A549 (cell line): ENCODE results near the gene TMEM266. TPM values are rescaled to one million over a fixed set of nuclear protein-coding genes. Genes with fewer than 3 reads are reported as not detected.

Source experiments
- ATAC-seq, 2 experiments: fragments of 200-7000 bp in 1 of 2; fragments of >200 bp in 1 of 2; cut with Nextera tagmentation in 1 of 2; cut with Tn5 transposase in 1 of 2; 3 replicates each; pipeline versions ENCODE4 v1.8.0 to v1.9.1; 2018 to 2020; ENCODE audit warnings: mild to moderate bottlenecking in 1 of 2, moderate library complexity in 1 of 2
- CTCF ChIA-PET: fragments of 300-600 bp; sonication (Branson Sonifier 250); formaldehyde crosslinking; extraction: SDS; loops from one replicate; lab custom pipeline; 2021; ENCODE audit warnings: antibody characterized with exemption, inconsistent platforms; lab: Yijun Ruan, JAX
- POLR2A ChIA-PET: fragments of 350-600 bp; formaldehyde crosslinking; extraction: SDS; loops from one replicate; lab custom pipeline; 2021; ENCODE audit warnings: antibody characterized with exemption, inconsistent platforms; lab: Yijun Ruan, JAX
- DNase-seq, 2 experiments: peaks; one replicate each; pipeline versions ENCODE4 v3.0.0 to v3.0.0-alpha.2; 2011 to 2016; ENCODE audit warnings: low read depth in 1 of 2, low spot score in 1 of 2
- FAIRE-seq: peaks from 2 replicates; lab custom pipeline; 2011; peaks lifted over from hg19 to GRCh38; lab: Jason Lieb, UNC
- H3K27ac ChIP-seq, 2 experiments: fragments of >200 bp; sonication (Bioruptor Twin); formaldehyde crosslinking; 3 replicates each; pipeline ENCODE4 v1.5.1; 2016 to 2017
- H3K4me1 ChIP-seq: fragments of >200 bp; sonication (Bioruptor Twin); formaldehyde crosslinking; 3 replicates; pipeline ENCODE4 v1.6.1; 2016
- H3K4me2 ChIP-seq: fragments of >200 bp; sonication (Bioruptor Twin); formaldehyde crosslinking; 3 replicates; pipeline ENCODE4 v1.6.1; 2016
- H3K4me3 ChIP-seq: fragments of >200 bp; sonication (Bioruptor Twin); formaldehyde crosslinking; 3 replicates; pipeline ENCODE4 v1.5.1; 2016
- H3K9me3 ChIP-seq: fragments of >200 bp; sonication (Bioruptor Twin); formaldehyde crosslinking; 3 replicates; pipeline ENCODE4 v1.6.1; 2016
- ATOH8 ChIP-seq: fragments of 250-450 bp; sonication (Bioruptor Pico); IDR thresholded peaks from 2 replicates; pipeline ENCODE4 v1.5.0; 2020; ENCODE audit warnings: low read depth, mild to moderate bottlenecking, moderate library complexity
- CHD2 ChIP-seq: fragments of 150-350 bp; IDR thresholded peaks from 2 replicates; pipeline ENCODE4 v1.6.1; 2014; ENCODE audit warnings: low read length; ENCODE audit not compliant: partially characterized antibody
- CHD4 ChIP-seq: fragments of 200-600 bp; sonication (generic); IDR thresholded peaks from 2 replicates; pipeline ENCODE4 v1.6.1; 2016; ENCODE audit warnings: antibody characterized with exemption, mild to moderate bottlenecking, borderline replicate concordance
- CTCF ChIP-seq: fragments of >200 bp; sonication (Bioruptor Twin); formaldehyde crosslinking; IDR thresholded peaks from 3 replicates; pipeline ENCODE4 v1.5.1; 2016
- ESRRA ChIP-seq: fragments of 150-350 bp; IDR thresholded peaks from 2 replicates; pipeline ENCODE4 v1.6.1; 2014; ENCODE audit warnings: mild to moderate bottlenecking, low read length, borderline replicate concordance
- FOSL2 ChIP-seq, 2 experiments: fragments of 450-650 bp in 1 of 2; fragments of >200 bp in 1 of 2; sonication (Bioruptor Twin) in 1 of 2; formaldehyde crosslinking; IDR thresholded peaks; 2 replicates each; pipeline versions ENCODE4 v1.5.0 to v1.6.1; 2016 to 2020; ENCODE audit warnings: mild to moderate bottlenecking in 1 of 2, moderate library complexity in 1 of 2
- FOXS1 ChIP-seq: fragments of 250-450 bp; sonication (Bioruptor Pico); IDR thresholded peaks from 2 replicates; pipeline ENCODE4 v1.5.0; 2020; ENCODE audit warnings: mild to moderate bottlenecking, moderate library complexity
- GATA3 ChIP-seq: IDR thresholded peaks from 2 replicates; pipeline ENCODE4 v1.6.1; 2012; ENCODE audit warnings: borderline replicate concordance
- HES2 ChIP-seq: fragments of >200 bp; sonication (Bioruptor Twin); formaldehyde crosslinking; IDR thresholded peaks from 2 replicates; pipeline ENCODE4 v1.6.1; 2016
- HMGXB4 ChIP-seq: fragments of 250-450 bp; sonication (Bioruptor Pico); IDR thresholded peaks from 2 replicates; pipeline ENCODE4 v1.5.0; 2021; ENCODE audit warnings: mild to moderate bottlenecking, moderate library complexity, borderline replicate concordance
- KDM1A ChIP-seq: fragments of 200-600 bp; sonication (generic); IDR thresholded peaks from 2 replicates; pipeline ENCODE4 v1.6.1; 2016; ENCODE audit warnings: low read depth, mild to moderate bottlenecking
- KDM5A ChIP-seq: fragments of 200-600 bp; sonication (generic); IDR thresholded peaks from 2 replicates; pipeline ENCODE4 v1.6.1; 2016; ENCODE audit warnings: antibody characterized with exemption, mild to moderate bottlenecking
- MAFK ChIP-seq: fragments of 450-650 bp; IDR thresholded peaks from 2 replicates; pipeline ENCODE4 v1.6.1; 2014; ENCODE audit not compliant: partially characterized antibody
- NR3C1 ChIP-seq: fragments of >200 bp; sonication (Bioruptor Twin); formaldehyde crosslinking; IDR thresholded peaks from 3 replicates; pipeline ENCODE4 v1.6.1; 2017
- POLR2AphosphoS2 ChIP-seq: conservative IDR thresholded peaks from 2 replicates; pipeline ENCODE4 v1.6.1; 2012; ENCODE audit warnings: low read length, improper control_type of control experiment, inconsistent platforms
- RAD21 ChIP-seq, 2 experiments: fragments of >200 bp in 1 of 2; sonication (Bioruptor Twin) in 1 of 2; formaldehyde crosslinking in 1 of 2; IDR thresholded peaks in 1 of 2; conservative IDR thresholded peaks in 1 of 2; 2 replicates in 1 of 2; 3 replicates in 1 of 2; pipeline ENCODE4 v1.6.1; 2012 to 2018; ENCODE audit warnings: inconsistent platforms in 1 of 2
- REST ChIP-seq: fragments of 200-600 bp; sonication (generic); IDR thresholded peaks from 2 replicates; pipeline ENCODE4 v1.6.1; 2016; ENCODE audit warnings: antibody characterized with exemption, mild to moderate bottlenecking, moderate library complexity
- RFX5 ChIP-seq: fragments of 450-650 bp; IDR thresholded peaks from 2 replicates; pipeline ENCODE4 v1.7.1; 2014; ENCODE audit warnings: antibody characterized with exemption, mild to moderate bottlenecking, moderate library complexity
- SMC3 ChIP-seq: fragments of >200 bp; sonication (Bioruptor Twin); formaldehyde crosslinking; IDR thresholded peaks from 3 replicates; pipeline ENCODE4 v1.6.1; 2018; ENCODE audit warnings: inconsistent platforms
- SREBF2 ChIP-seq: fragments of 450-650 bp; IDR thresholded peaks from 2 replicates; pipeline ENCODE4 v1.6.1; 2014; ENCODE audit warnings: mild to moderate bottlenecking, moderate library complexity
- TP53 ChIP-seq: fragments of 250-450 bp; sonication (Bioruptor Pico); IDR thresholded peaks from 2 replicates; pipeline ENCODE4 v1.5.0; 2021; ENCODE audit warnings: mild to moderate bottlenecking, moderate library complexity
- ZC3H11A ChIP-seq: fragments of 450-650 bp; IDR thresholded peaks from 2 replicates; pipeline ENCODE4 v1.6.1; 2014; ENCODE audit warnings: antibody characterized with exemption, mild to moderate bottlenecking
- ZSCAN20 ChIP-seq: fragments of 250-450 bp; sonication (Bioruptor Pico); IDR thresholded peaks from 2 replicates; pipeline ENCODE4 v1.8.0; 2022; ENCODE audit warnings: mild to moderate bottlenecking, moderate library complexity
- WGBS: methylation state at CpG from one replicate; pipeline ENCODE4 v1.1.6; 2017; ENCODE audit errors: missing lambda C conversion rate; 5-methylcytosine and 5-hydroxymethylcytosine counted together
- polyA plus RNA-seq, 4 experiments: library from polyadenylated mRNA; depleted of rRNA in 3 of 4; stranded (reverse); fragments of >200 nt; fragmentation: RNase III in 1 of 4; extraction: RNeasy Plus Mini Kit Qiagen cat#74134 plus additional on column Dnase treatment in 1 of 4; gene quantifications; 2 replicates in 3 of 4; 3 replicates in 1 of 4; pipeline ENCODE4 v1.2.3, GENCODE V29; 2011 to 2017

TMEM266 gene
- polyA plus RNA-seq, 2 of the 4 experiments (the other 2 are of a cell fraction) = 0.06 to 0.08 TPM

- DNase-seq (peak; percentile 72 to 88), FAIRE-seq (peak; percentile 68)
- no peaks in the 10 kb centered on the region for H3K9me3 ChIP-seq
- peak; percentile 82 for TF ChIP-seq CTCF
- TF ChIP-seq SMC3 = peak; percentile 69
- TF ChIP-seq RAD21 (conservative IDR thresholded peaks at IDR 0.05 in 1 of 2, IDR thresholded peaks at IDR 0.05 in 1 of 2) = peak; percentile 72 to 78
- TF ChIP-seq FOSL2 (IDR thresholded peaks at IDR 0.05) = no peak
- TF ChIP-seq FOSL2 (CRISPR knock-in tag; IDR thresholded peaks at IDR 0.05) = 0 out of 2 replicates have a peak, but pooled peaks have one; percentile 25
- TF ChIP-seq NR3C1 = no peak
- TF ChIP-seq MAFK = peak; percentile 28
- TF ChIP-seq KDM1A = no peak
- TF ChIP-seq, all 56 proteins: peak for 5
- ChIA-PET CTCF (interaction anchor here (0.6 to 21.8 kb wide), 29 partner anchors 13 to 715 kb away, joined by 3 to 448 read pairs (median 4); partner anchors contain the start of gene TMEM266), POLR2A (no interaction called here)
- Histone ChIP-seq H3K27ac (peak overlapping the region; percentile 6 to 10; a peak in 1 of 6 replicates), H3K4me2 (peak overlapping the region; percentile 34; the same call in 2 of the 3 replicates), H3K4me1 (0 out of 3 replicates have a peak, but pooled peaks cover 3% of the 10 kb centered on the region), H3K4me3 (no peak overlapping the region)
- WGBS = 10% methylated on average over 9 of the region's 9 CpGs
- ATAC-seq = peak; percentile 73 to 92; a peak in 4 of 6 replicates
These were observed 91.3 kb downstream of the TMEM266 start for GRCh38 chr15:76150971-76151598.

GRCh38 chr15:76151599-76151974 lies 91.8 kb downstream of the TMEM266 start:
- 82% methylated on average over 8 of the region's 8 CpGs for WGBS
- H3K9me3 ChIP-seq = no peaks in the 10 kb centered on the region
- FAIRE-seq = no peak
- ChIA-PET CTCF (interaction anchor here (1.2 to 21.8 kb wide), 11 partner anchors 12 to 342 kb away, joined by 4 to 448 read pairs (median 9); partner anchors contain the start of gene TMEM266), POLR2A (no interaction called here)
- no peak for DNase-seq
- no peak overlapping the region for H3K4me2 ChIP-seq
- 0 out of 3 replicates have a peak, but pooled peaks cover 3% of the 10 kb centered on the region for H3K4me1 ChIP-seq
- H3K27ac ChIP-seq = peak overlapping the region in 1 of 2 experiments; percentile 10; a peak in 1 of 6 replicates
- no peak overlapping the region for H3K4me3 ChIP-seq
- TF ChIP-seq MAFK (no peak), REST (no peak), POLR2AphosphoS2 (no peak), ZSCAN20 (CRISPR knock-in tag) (no peak), CHD2 (no peak), RFX5 (no peak), GATA3 (no peak), SREBF2 (no peak), TP53 (no peak), ATOH8 (CRISPR knock-in tag) (no peak), HES2 (no peak), HMGXB4 (no peak), FOXS1 (no peak), ZC3H11A (no peak), CHD4 (no peak), ESRRA (no peak), KDM5A (no peak), RAD21 (conservative IDR thresholded peaks at IDR 0.05 in 1 of 2, IDR thresholded peaks at IDR 0.05 in 1 of 2) (no peak)
- ATAC-seq = no peak
